A549 (cell line): ENCODE data around the gene RRP8. TPM values are rescaled to one million over a fixed set of nuclear protein-coding genes. Genes with fewer than 3 reads are reported as not detected.

ENCODE experiments used
- ATAC-seq, 2 experiments: fragments of 200-7000 bp in 1 of 2; fragments of >200 bp in 1 of 2; cut with Nextera tagmentation in 1 of 2; cut with Tn5 transposase in 1 of 2; 3 replicates each; pipeline versions ENCODE4 v1.8.0 to v1.9.1; 2018 to 2020; ENCODE audit warnings: mild to moderate bottlenecking in 1 of 2, moderate library complexity in 1 of 2
- CTCF ChIA-PET: fragments of 300-600 bp; sonication (Branson Sonifier 250); formaldehyde crosslinking; extraction: SDS; loops from one replicate; lab custom pipeline; 2021; ENCODE audit warnings: antibody characterized with exemption, inconsistent platforms; lab: Yijun Ruan, JAX
- POLR2A ChIA-PET: fragments of 350-600 bp; formaldehyde crosslinking; extraction: SDS; loops from one replicate; lab custom pipeline; 2021; ENCODE audit warnings: antibody characterized with exemption, inconsistent platforms; lab: Yijun Ruan, JAX
- DNase-seq, 2 experiments: peaks; one replicate each; pipeline versions ENCODE4 v3.0.0 to v3.0.0-alpha.2; 2011 to 2016; ENCODE audit warnings: low read depth in 1 of 2, low spot score in 1 of 2
- FAIRE-seq: peaks from 2 replicates; lab custom pipeline; 2011; peaks lifted over from hg19 to GRCh38; lab: Jason Lieb, UNC
- H3K27ac ChIP-seq, 2 experiments: fragments of >200 bp; sonication (Bioruptor Twin); formaldehyde crosslinking; 3 replicates each; pipeline ENCODE4 v1.5.1; 2016 to 2017
- H3K4me1 ChIP-seq: fragments of >200 bp; sonication (Bioruptor Twin); formaldehyde crosslinking; 3 replicates; pipeline ENCODE4 v1.6.1; 2016
- H3K4me2 ChIP-seq: fragments of >200 bp; sonication (Bioruptor Twin); formaldehyde crosslinking; 3 replicates; pipeline ENCODE4 v1.6.1; 2016
- H3K4me3 ChIP-seq: fragments of >200 bp; sonication (Bioruptor Twin); formaldehyde crosslinking; 3 replicates; pipeline ENCODE4 v1.5.1; 2016
- H3K9me3 ChIP-seq: fragments of >200 bp; sonication (Bioruptor Twin); formaldehyde crosslinking; 3 replicates; pipeline ENCODE4 v1.6.1; 2016
- ATOH8 ChIP-seq: fragments of 250-450 bp; sonication (Bioruptor Pico); IDR thresholded peaks from 2 replicates; pipeline ENCODE4 v1.5.0; 2020; ENCODE audit warnings: low read depth, mild to moderate bottlenecking, moderate library complexity
- BCL3 ChIP-seq: fragments of >200 bp; sonication (Bioruptor Twin); formaldehyde crosslinking; IDR thresholded peaks from 3 replicates; pipeline ENCODE4 v1.6.1; 2016
- BHLHE40 ChIP-seq: IDR thresholded peaks from 2 replicates; pipeline ENCODE4 v1.6.1; 2012; ENCODE audit warnings: low read depth, low read length, inconsistent platforms
- CHD2 ChIP-seq: fragments of 150-350 bp; IDR thresholded peaks from 2 replicates; pipeline ENCODE4 v1.6.1; 2014; ENCODE audit warnings: low read length; ENCODE audit not compliant: partially characterized antibody
- CTCF ChIP-seq: fragments of >200 bp; sonication (Bioruptor Twin); formaldehyde crosslinking; IDR thresholded peaks from 3 replicates; pipeline ENCODE4 v1.5.1; 2016
- E2F6 ChIP-seq: IDR thresholded peaks from 2 replicates; pipeline ENCODE4 v1.6.1; 2012; ENCODE audit warnings: low read depth, borderline replicate concordance
- ELK1 ChIP-seq: fragments of 150-350 bp; IDR thresholded peaks from 2 replicates; pipeline ENCODE4 v1.6.1; 2014; ENCODE audit warnings: low read depth, mild to moderate bottlenecking, low read length
- EP300 ChIP-seq, 2 experiments: fragments of >200 bp; sonication (Bioruptor Twin); formaldehyde crosslinking; IDR thresholded peaks; 2 replicates in 1 of 2; 3 replicates in 1 of 2; pipeline ENCODE4 v1.6.1; 2016 to 2017
- FOSB ChIP-seq: fragments of 250-450 bp; sonication (Bioruptor Pico); IDR thresholded peaks from 2 replicates; pipeline ENCODE4 v1.5.0; 2020; ENCODE audit warnings: mild to moderate bottlenecking, moderate library complexity
- FOXS1 ChIP-seq: fragments of 250-450 bp; sonication (Bioruptor Pico); IDR thresholded peaks from 2 replicates; pipeline ENCODE4 v1.5.0; 2020; ENCODE audit warnings: mild to moderate bottlenecking, moderate library complexity
- GATA3 ChIP-seq: IDR thresholded peaks from 2 replicates; pipeline ENCODE4 v1.6.1; 2012; ENCODE audit warnings: borderline replicate concordance
- HDAC2 ChIP-seq: fragments of 200-600 bp; sonication (generic); IDR thresholded peaks from 2 replicates; pipeline ENCODE4 v1.6.1; 2016
- HES2 ChIP-seq: fragments of >200 bp; sonication (Bioruptor Twin); formaldehyde crosslinking; IDR thresholded peaks from 2 replicates; pipeline ENCODE4 v1.6.1; 2016
- HEYL ChIP-seq: fragments of 250-450 bp; sonication (Bioruptor Pico); IDR thresholded peaks from 2 replicates; pipeline ENCODE4 v1.8.0; 2021; ENCODE audit warnings: mild to moderate bottlenecking, moderate library complexity
- HMGXB4 ChIP-seq: fragments of 250-450 bp; sonication (Bioruptor Pico); IDR thresholded peaks from 2 replicates; pipeline ENCODE4 v1.5.0; 2021; ENCODE audit warnings: mild to moderate bottlenecking, moderate library complexity, borderline replicate concordance
- HOXB13 ChIP-seq: fragments of 250-450 bp; sonication (Bioruptor Pico); IDR thresholded peaks from 2 replicates; pipeline ENCODE4 v1.5.0; 2020; ENCODE audit warnings: low read depth, mild to moderate bottlenecking, moderate library complexity
- JUN ChIP-seq, 2 experiments: fragments of >200 bp; sonication (Bioruptor Twin); formaldehyde crosslinking; IDR thresholded peaks; 2 replicates in 1 of 2; 3 replicates in 1 of 2; pipeline ENCODE4 v1.6.1; 2016 to 2017
- KDM1A ChIP-seq: fragments of 200-600 bp; sonication (generic); IDR thresholded peaks from 2 replicates; pipeline ENCODE4 v1.6.1; 2016; ENCODE audit warnings: low read depth, mild to moderate bottlenecking
- KDM5A ChIP-seq: fragments of 200-600 bp; sonication (generic); IDR thresholded peaks from 2 replicates; pipeline ENCODE4 v1.6.1; 2016; ENCODE audit warnings: antibody characterized with exemption, mild to moderate bottlenecking
- MAFK ChIP-seq: fragments of 450-650 bp; IDR thresholded peaks from 2 replicates; pipeline ENCODE4 v1.6.1; 2014; ENCODE audit not compliant: partially characterized antibody
- NFE2L2 ChIP-seq: fragments of 150-350 bp; conservative IDR thresholded peaks from 2 replicates; pipeline ENCODE4 v1.6.1; 2014; ENCODE audit warnings: low read length
- NPAS2 ChIP-seq: fragments of 250-450 bp; sonication (Bioruptor Pico); IDR thresholded peaks from 2 replicates; pipeline ENCODE4 v1.8.0; 2022; ENCODE audit warnings: mild to moderate bottlenecking, moderate library complexity, borderline replicate concordance
- NR3C1 ChIP-seq: fragments of >200 bp; sonication (Bioruptor Twin); formaldehyde crosslinking; IDR thresholded peaks from 3 replicates; pipeline ENCODE4 v1.6.1; 2017
- PBX3 ChIP-seq: IDR thresholded peaks from 2 replicates; pipeline ENCODE4 v1.6.1; 2012
- POLR2A ChIP-seq: IDR thresholded peaks from 2 replicates; pipeline ENCODE4 v1.6.1; 2012; ENCODE audit warnings: mild to moderate bottlenecking, low read length
- RCOR1 ChIP-seq: fragments of 150-350 bp; IDR thresholded peaks from 2 replicates; pipeline ENCODE4 v1.6.1; 2014; ENCODE audit warnings: antibody characterized with exemption, low read length, low read depth
- RFX5 ChIP-seq: fragments of 450-650 bp; IDR thresholded peaks from 2 replicates; pipeline ENCODE4 v1.7.1; 2014; ENCODE audit warnings: antibody characterized with exemption, mild to moderate bottlenecking, moderate library complexity
- TFCP2L1 ChIP-seq: fragments of 250-450 bp; sonication (Bioruptor Pico); IDR thresholded peaks from 2 replicates; pipeline ENCODE4 v1.5.0; 2021; ENCODE audit warnings: mild to moderate bottlenecking
- USF2 ChIP-seq: fragments of 450-650 bp; IDR thresholded peaks from 2 replicates; pipeline ENCODE4 v1.6.1; 2014; ENCODE audit warnings: antibody characterized with exemption
- ZC3H11A ChIP-seq: fragments of 450-650 bp; IDR thresholded peaks from 2 replicates; pipeline ENCODE4 v1.6.1; 2014; ENCODE audit warnings: antibody characterized with exemption, mild to moderate bottlenecking
- WGBS: methylation state at CpG from one replicate; pipeline ENCODE4 v1.1.6; 2017; ENCODE audit errors: missing lambda C conversion rate; 5-methylcytosine and 5-hydroxymethylcytosine counted together
- polyA plus RNA-seq, 4 experiments: library from polyadenylated mRNA; depleted of rRNA in 3 of 4; stranded (reverse); fragments of >200 nt; fragmentation: RNase III in 1 of 4; extraction: RNeasy Plus Mini Kit Qiagen cat#74134 plus additional on column Dnase treatment in 1 of 4; gene quantifications; 2 replicates in 3 of 4; 3 replicates in 1 of 4; pipeline ENCODE4 v1.2.3, GENCODE V29; 2011 to 2017

Gene RRP8
- polyA plus RNA-seq, 2 of the 4 experiments (the other 2 are of a cell fraction), result 14.5 to 25.9 TPM

GRCh38 chr11:6598555-6598954 is 4.9 kb downstream of the RRP8 start:
- Histone ChIP-seq H3K4me2 (no peak overlapping the region), H3K4me3 (no peak overlapping the region), H3K27ac (no peak overlapping the region), H3K9me3 (no peaks in the 10 kb centered on the region), H3K4me1 (peaks cover 8% of the 10 kb centered on the region; the same call in 2 of the 3 replicates)
- TF ChIP-seq GATA3 (no peak), FOXS1 (no peak), EP300 (IDR thresholded peaks at IDR 0.05) (no peak), E2F6 (no peak), HDAC2 (no peak), CHD2 (no peak), RFX5 (no peak), HOXB13 (no peak), BCL3 (no peak), KDM5A (no peak), ATOH8 (no peak), TFCP2L1 (CRISPR knock-in tag) (no peak), ZC3H11A (no peak), MAFK (no peak), HES2 (no peak), NR3C1 (no peak), CTCF (no peak), NFE2L2 (no peak), POLR2A (no peak)
- ChIA-PET POLR2A (no interaction called here), CTCF (interaction anchor here (0.6 to 1.8 kb wide), 4 partner anchors 18 to 1986 kb away, joined by 3 to 5 read pairs (median 4); no protein-coding TSS in a partner anchor)
- FAIRE-seq (no peak), ATAC-seq (no peak), DNase-seq (no peak)
- WGBS, result 87% methylated on average over 3 of the region's 3 CpGs

- no peak overlapping the region for H3K27ac ChIP-seq
- no peak overlapping the region for H3K4me2 ChIP-seq
- FAIRE-seq, result no peak
- no peaks in the 10 kb centered on the region for H3K9me3 ChIP-seq
- ChIA-PET CTCF (interaction anchor here (0.6 to 1.4 kb wide), 4 partner anchors 71 to 217 kb away, joined by 3 to 4 read pairs (median 4); partner anchors contain the start of gene MRPL17), POLR2A (no interaction called here)
- ATAC-seq, result no peak
- DNase-seq, result no peak
- no peaks in the 10 kb centered on the region for H3K4me1 ChIP-seq
- 90% methylated on average over 5 of the region's 5 CpGs for WGBS
- no peak overlapping the region for H3K4me3 ChIP-seq
- no peak for TF ChIP-seq PBX3
- TF ChIP-seq ELK1, result no peak
- no peak for TF ChIP-seq NPAS2 (CRISPR knock-in tag)
- no peak for TF ChIP-seq HMGXB4 (CRISPR knock-in tag)
- TF ChIP-seq RFX5, result no peak
- no peak for TF ChIP-seq NR3C1
- TF ChIP-seq GATA3, result no peak
- TF ChIP-seq KDM1A, result no peak
- no peak for TF ChIP-seq ZC3H11A
- TF ChIP-seq FOXS1, result no peak
- TF ChIP-seq JUN (IDR thresholded peaks at IDR 0.05), result no peak
- no peak for TF ChIP-seq USF2
- no peak for TF ChIP-seq BHLHE40
- TF ChIP-seq FOSB (CRISPR knock-in tag), result no peak
- TF ChIP-seq RCOR1, result no peak
- no peak for TF ChIP-seq HEYL
Measured at GRCh38 chr11:6596239-6596877, 7.1 kb downstream of the RRP8 start.
